Measurements from ENCODE around the gene CAMSAP3.

Gene CAMSAP3, protein sequence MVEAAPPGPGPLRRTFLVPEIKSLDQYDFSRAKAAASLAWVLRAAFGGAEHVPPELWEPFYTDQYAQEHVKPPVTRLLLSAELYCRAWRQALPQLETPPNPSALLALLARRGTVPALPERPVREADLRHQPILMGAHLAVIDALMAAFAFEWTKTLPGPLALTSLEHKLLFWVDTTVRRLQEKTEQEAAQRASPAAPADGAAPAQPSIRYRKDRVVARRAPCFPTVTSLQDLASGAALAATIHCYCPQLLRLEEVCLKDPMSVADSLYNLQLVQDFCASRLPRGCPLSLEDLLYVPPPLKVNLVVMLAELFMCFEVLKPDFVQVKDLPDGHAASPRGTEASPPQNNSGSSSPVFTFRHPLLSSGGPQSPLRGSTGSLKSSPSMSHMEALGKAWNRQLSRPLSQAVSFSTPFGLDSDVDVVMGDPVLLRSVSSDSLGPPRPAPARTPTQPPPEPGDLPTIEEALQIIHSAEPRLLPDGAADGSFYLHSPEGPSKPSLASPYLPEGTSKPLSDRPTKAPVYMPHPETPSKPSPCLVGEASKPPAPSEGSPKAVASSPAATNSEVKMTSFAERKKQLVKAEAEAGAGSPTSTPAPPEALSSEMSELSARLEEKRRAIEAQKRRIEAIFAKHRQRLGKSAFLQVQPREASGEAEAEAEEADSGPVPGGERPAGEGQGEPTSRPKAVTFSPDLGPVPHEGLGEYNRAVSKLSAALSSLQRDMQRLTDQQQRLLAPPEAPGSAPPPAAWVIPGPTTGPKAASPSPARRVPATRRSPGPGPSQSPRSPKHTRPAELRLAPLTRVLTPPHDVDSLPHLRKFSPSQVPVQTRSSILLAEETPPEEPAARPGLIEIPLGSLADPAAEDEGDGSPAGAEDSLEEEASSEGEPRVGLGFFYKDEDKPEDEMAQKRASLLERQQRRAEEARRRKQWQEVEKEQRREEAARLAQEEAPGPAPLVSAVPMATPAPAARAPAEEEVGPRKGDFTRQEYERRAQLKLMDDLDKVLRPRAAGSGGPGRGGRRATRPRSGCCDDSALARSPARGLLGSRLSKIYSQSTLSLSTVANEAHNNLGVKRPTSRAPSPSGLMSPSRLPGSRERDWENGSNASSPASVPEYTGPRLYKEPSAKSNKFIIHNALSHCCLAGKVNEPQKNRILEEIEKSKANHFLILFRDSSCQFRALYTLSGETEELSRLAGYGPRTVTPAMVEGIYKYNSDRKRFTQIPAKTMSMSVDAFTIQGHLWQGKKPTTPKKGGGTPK

DNA sequence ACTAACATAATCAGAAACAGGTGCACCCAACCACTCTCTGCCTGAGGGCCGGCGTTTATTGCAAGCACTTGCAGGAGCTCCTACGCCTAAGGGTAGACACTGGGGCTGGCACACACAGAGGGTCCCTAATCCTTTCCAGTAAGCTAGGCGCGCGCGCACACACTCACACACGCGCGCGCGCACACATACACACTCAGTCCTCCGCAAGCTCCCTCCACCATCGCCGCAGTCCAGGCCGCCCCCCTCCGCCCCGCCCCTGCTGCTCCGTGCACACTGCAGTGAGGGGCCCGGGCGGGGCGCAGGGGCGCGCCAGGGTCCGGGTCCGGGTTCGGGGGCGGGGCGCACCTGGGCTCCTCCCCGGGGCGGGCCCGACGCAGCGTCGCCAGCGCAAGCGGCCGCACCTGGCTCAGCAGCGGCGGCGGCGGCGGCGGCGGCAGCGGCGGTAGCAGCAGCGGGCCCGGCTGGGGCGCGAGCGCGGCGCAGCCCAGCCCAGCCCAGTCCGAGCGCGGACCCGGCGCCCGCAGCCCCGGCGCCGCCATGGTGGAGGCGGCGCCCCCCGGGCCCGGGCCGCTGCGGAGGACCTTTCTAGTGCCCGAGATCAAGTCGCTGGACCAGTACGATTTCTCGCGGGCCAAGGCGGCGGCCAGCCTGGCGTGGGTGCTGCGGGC is at the start of gene CAMSAP3:
TSS of gene CAMSAP3 (plus strand) at position 398 of the 668 bp plus-strand sequence. CDS start at position 538, 140 bp downstream.
- Histone ChIP-seq H3K4me1 (peaks cover 0 to 14% (median 6%) of the 10 kb centered on the region in 4 donors), H3K27ac (no peak within 1 kb of the TSS), H3K27me3 (peaks cover 3 to 62% of the 10 kb centered on the region in 2 donors), H3K4me3 (peak within 1 kb of the TSS in 1 of 2 donors; percentile 18), H3K9me3 (no peaks in the 10 kb centered on the region), H3K36me3 (no peaks in the 10 kb centered on the region)
- intact Hi-C loops (cut with DNase I; ENCODE audit: low total_unique reads): no loop called here
- TF ChIP-seq, protein P1, sequence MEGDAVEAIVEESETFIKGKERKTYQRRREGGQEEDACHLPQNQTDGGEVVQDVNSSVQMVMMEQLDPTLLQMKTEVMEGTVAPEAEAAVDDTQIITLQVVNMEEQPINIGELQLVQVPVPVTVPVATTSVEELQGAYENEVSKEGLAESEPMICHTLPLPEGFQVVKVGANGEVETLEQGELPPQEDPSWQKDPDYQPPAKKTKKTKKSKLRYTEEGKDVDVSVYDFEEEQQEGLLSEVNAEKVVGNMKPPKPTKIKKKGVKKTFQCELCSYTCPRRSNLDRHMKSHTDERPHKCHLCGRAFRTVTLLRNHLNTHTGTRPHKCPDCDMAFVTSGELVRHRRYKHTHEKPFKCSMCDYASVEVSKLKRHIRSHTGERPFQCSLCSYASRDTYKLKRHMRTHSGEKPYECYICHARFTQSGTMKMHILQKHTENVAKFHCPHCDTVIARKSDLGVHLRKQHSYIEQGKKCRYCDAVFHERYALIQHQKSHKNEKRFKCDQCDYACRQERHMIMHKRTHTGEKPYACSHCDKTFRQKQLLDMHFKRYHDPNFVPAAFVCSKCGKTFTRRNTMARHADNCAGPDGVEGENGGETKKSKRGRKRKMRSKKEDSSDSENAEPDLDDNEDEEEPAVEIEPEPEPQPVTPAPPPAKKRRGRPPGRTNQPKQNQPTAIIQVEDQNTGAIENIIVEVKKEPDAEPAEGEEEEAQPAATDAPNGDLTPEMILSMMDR (IDR thresholded peaks at IDR 0.05): no peak
- DNase-seq: no peak

DNA sequence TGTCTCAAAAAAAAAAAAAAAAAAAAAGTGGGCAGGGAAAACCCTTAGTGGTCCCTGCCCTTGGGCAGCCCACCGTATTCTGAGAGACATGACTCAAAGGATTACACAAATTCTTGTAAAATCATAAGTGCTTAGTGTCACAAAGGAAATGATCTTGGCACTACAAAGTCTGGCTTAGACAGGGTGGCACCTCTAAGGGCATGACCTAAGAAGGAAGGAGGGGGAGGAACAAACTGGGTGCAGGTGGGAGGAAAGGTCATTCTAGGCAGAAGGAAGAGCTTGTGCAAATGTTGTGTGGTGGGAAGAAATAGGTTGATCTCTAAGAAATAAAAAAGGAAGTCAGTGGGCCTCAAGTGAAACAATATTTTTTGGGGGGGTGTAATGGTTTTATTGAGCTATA is 49.8 kb upstream of the CAMSAP3 start:
- Histone ChIP-seq H3K36me3 (peaks cover 34 to 69% (median 49%) of the 10 kb centered on the region in 3 donors), H3K9me3 (no peaks in the 10 kb centered on the region)
- no peak for DNase-seq

DNA sequence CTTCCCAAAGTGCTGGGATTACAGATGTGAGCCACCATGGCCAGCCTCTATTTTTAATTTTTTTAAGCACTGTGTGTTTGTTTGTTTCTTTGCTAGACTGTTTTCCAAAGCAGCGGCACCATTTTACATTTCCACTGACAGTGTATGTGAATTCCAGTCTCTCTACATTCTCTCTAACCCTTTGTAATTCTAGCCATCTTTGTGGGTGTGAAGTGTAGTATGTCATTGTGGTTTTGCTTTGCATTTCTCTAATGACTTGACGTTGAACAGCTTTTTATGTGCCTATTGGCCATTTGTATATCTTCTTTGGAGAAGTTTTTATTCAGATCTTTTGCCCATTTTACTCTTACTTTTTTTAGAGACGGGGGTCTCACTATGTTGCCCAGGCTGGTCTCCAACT is 48.5 kb upstream of the CAMSAP3 start:
- intact Hi-C loops (cut with DNase I; ENCODE audit: low total_unique reads): no loop called here
- Histone ChIP-seq H3K27ac (no peak overlapping the region), H3K4me1 (peaks cover 0 to 10% (median 2%) of the 10 kb centered on the region in 4 donors), H3K27me3 (no peaks in the 10 kb centered on the region), H3K9me3 (no peaks in the 10 kb centered on the region), H3K36me3 (peaks cover 23 to 69% (median 38%) of the 10 kb centered on the region in 3 donors), H3K4me3 (no peak overlapping the region)
- no peak for DNase-seq
- TF ChIP-seq, protein P1 (IDR thresholded peaks at IDR 0.05): no peak

More for the DNA sequence above, 49.8 kb upstream of the CAMSAP3 start:
- H3K27ac ChIP-seq: no peak overlapping the region
- peaks cover 0 to 2% (median 0%) of the 10 kb centered on the region in 4 donors for H3K4me1 ChIP-seq
- H3K27me3 ChIP-seq: no peaks in the 10 kb centered on the region
- TF ChIP-seq, protein P1 (IDR thresholded peaks at IDR 0.05): no peak
- intact Hi-C loops (cut with DNase I; ENCODE audit: low total_unique reads): no loop called here
- no peak overlapping the region for H3K4me3 ChIP-seq

DNA sequence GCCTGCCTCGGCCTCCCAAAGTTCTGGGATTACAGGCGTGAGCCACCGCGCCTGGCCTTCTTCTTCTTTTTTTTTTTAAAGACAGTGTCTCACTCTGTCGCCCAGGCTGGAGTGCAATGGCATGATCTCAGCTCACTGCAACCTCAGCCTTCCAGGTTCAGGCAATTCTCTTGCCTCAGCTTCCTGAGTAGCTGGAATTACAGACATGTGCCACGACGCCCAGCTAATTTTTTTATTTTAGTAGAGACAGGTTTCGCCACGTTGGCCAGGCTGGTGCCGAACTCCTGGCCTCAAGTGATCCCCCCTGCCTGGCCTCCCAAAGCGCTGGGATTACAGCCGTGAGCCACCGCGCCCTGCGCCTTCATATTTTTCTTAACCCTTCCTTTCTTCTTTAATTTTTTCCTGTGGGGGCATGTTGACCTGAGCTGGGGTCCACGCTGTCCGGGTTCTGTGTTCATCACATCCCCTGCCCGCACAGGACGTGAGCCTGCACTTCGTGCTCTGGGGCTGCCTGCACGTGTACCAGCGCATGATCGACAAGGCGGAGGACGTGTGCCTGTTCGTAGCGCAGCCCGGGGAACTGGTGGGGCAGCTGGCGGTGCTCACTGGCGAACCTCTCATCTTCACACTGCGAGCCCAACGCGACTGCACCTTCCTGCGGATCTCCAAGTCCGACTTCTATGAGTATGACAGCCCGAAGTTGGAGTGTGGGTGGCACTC is 46.1 kb upstream of the CAMSAP3 start:
- DNase-seq: no peak
- intact Hi-C loops (cut with DNase I; ENCODE audit: low total_unique reads): no loop called here
- peaks cover 21 to 66% (median 35%) of the 10 kb centered on the region in 3 donors for H3K36me3 ChIP-seq
- no peak overlapping the region for H3K27ac ChIP-seq
- H3K9me3 ChIP-seq: no peaks in the 10 kb centered on the region
- no peaks in the 10 kb centered on the region for H3K27me3 ChIP-seq
- H3K4me1 ChIP-seq: peaks cover 0 to 10% (median 2%) of the 10 kb centered on the region in 4 donors
- TF ChIP-seq, protein P1 (IDR thresholded peaks at IDR 0.05): no peak
- no peak overlapping the region for H3K4me3 ChIP-seq
